NCI-H2196 treated with DMSO at 0.1 percent for 48 hours (cell line): Measurements from ENCODE around the gene SCARB1.

Source experiments
- DNase-seq: peaks from one replicate; lab custom pipeline; 2025; ENCODE audit not compliant: unreplicated experiment; lab: John Stamatoyannopoulos, UW

The SCARB1 gene

DNA sequence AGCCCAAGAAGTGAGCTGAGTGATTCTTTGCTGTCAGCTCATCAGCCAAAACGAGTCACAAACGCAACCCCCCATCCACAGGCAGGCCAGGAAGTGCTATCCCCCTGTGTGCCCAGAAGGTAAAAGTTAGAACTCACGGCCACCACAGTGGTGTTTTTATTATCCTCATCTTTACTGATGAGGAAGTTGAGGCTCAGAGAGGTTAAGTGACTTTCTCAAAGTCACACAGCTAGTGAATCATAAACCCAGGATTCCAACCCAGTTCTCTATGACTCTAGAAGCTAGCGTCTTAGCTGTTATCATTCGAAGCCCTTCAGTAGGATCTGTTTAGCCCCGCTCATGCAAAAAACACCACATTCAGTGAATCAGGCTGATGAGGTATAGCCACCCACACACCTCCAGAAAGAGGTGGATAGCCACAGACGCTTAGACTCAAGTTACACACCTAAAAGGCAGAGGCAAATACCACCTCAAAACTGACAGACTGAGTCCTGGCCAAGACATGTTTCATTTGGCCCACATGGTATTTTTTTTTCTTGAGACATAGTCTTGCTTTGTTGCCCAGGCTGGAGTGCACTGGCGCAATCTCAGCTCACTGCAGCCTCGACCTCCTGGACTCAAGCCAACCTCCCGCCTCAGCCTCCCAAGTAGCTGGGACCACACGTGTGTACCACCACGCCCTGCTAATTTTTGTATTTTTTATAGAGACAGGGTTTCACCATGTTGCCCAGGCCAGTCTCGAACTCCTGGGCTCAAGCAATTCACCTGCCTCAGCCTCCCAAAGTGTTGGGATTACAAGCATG is 100.7 kb downstream of the SCARB1 start:
- DNase-seq = no peak

GRCh38 chr12:124762384-124762783 is 101.3 kb downstream of the SCARB1 start:
- DNase-seq = no peak

- DNase-seq = no peak
These were observed 101.8 kb downstream of the SCARB1 start for GRCh38 chr12:124761871-124762270.

DNA sequence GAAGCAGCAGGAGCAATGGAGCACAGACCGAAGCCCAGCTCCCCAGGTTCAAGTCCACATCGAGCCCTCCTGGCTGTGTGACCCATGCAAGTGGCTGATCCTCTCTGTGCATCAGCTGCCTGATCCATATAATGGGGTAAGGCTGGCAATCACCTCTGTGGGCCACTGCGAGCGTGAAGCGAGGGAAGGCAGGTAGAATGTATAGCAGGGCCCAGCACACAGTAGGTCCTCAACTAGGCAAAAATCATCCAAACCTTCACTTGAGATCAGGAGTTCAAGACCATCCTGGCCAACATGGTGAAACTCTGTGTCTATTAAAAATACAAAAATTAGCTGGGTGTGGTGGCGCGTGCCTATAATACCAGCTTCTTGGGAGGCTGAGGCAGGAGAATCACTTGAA is 102.6 kb downstream of the SCARB1 start:
- DNase-seq = no peak

DNA sequence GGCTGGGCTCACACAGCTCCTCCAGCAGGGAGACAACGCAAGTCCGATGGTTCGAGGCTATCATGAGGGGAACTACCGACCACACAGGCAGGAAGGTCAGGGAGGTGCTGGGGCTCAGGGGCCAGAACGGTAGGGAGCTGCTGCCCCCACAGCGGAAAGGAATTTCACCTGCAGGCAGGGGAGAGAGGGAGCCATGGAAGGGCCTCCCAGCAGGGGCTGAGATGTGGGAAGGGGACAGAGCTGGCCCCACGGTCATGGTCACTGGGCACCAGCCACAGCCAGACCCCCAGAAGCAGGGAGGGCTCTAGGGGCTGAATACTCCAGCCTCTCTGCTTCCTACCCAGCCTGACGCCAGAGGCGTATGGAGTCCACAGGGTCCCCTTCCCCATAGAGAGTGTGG is 103.1 kb downstream of the SCARB1 start:
- no peak for DNase-seq

GRCh38 chr12:124759841-124760503 is 103.7 kb downstream of the SCARB1 start:
- DNase-seq = no peak

- no peak for DNase-seq
These were observed 105.1 kb downstream of the SCARB1 start for GRCh38 chr12:124758266-124759220.

DNA sequence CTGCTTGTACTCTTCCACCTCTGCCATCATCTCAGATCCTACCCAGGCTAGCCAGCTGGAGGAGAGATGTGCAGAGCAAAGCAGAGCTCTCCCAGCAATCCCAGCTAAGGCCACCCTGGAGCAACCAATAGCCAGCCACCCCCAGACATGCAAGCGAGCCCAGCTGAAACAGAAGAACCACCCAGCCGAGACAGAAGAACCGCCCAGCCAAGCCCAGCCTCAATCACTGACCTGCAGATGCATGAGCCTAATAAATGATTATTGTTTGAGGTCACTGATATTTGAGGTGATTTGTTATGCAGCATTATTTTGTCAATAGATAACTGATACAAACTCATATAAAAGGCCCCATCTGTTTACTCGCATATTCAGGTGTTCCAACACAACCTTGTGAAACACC is 106.3 kb downstream of the SCARB1 start:
- DNase-seq = no peak

GRCh38 chr12:124756760-124757159 is 106.9 kb downstream of the SCARB1 start:
- no peak for DNase-seq

DNA sequence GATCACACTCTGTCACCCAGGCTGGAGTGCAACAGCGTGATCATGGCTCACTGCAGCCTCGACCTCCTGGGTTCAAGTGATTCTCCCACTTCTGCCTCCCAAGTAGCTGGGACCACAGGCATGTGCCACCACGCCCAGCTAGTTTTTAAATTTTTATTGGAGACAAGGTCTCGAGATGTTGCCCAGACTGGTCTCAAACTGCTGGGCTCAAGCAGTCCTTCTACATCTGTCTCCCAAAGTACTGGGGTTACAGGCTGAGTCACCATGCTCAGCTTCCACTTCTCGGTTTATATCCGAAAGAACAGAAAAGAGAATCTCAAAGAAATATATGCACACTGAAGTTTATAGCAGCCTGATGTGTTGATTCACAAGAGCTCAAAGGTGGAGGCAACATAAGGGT is 107.5 kb downstream of the SCARB1 start:
- no peak for DNase-seq

DNA sequence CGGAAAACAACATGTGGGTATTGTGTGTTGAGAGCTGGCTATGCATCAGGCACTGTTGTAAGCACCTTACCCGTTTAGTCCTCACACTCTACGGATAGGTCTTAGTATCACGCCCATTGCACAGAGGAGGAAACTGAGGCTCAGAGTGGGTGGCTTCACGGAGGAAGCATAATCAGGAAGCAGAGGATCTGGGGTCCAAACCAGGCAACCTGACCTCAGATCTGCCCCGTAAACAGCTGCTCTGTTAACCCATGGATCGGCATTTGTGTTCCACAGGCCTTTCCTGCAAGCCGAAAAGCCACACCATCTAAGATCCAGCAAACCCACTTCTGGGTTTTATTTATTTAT is 107.9 kb downstream of the SCARB1 start:
- no peak for DNase-seq

- DNase-seq = peak; percentile 89
These were observed 108.5 kb downstream of the SCARB1 start for GRCh38 chr12:124754949-124755800.

DNA sequence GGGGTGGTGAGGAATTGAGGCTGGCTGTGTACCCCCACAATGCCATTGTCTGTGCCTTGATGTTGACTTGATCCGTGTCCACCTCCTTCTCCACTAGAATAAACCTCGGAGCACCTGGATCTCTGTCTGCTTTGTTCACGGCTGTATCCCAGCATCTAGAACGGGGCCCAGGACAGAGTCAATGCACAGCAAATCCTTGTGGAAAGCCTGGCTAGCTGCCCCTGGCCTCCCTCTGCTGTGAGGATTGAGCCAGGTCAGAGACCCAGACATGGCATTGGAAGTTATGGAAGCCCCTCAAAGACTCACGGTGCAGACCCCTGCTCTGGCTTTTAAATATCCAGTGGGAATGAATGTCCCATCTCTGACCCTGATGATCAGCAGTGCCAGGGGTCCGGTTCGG is 109.2 kb downstream of the SCARB1 start:
- no peak for DNase-seq

GRCh38 chr12:124753993-124754392 is 109.7 kb downstream of the SCARB1 start:
- no peak for DNase-seq

- DNase-seq = no peak
These were observed 110.5 kb downstream of the SCARB1 start for GRCh38 chr12:124753228-124753591.

- DNase-seq = peak; percentile 19
These were observed 111.0 kb downstream of the SCARB1 start for GRCh38 chr12:124752437-124753227.

- DNase-seq = no peak
These were observed 111.9 kb downstream of the SCARB1 start for GRCh38 chr12:124751654-124752355.

GRCh38 chr12:124750787-124751471 is 112.7 kb downstream of the SCARB1 start:
- no peak for DNase-seq

DNA sequence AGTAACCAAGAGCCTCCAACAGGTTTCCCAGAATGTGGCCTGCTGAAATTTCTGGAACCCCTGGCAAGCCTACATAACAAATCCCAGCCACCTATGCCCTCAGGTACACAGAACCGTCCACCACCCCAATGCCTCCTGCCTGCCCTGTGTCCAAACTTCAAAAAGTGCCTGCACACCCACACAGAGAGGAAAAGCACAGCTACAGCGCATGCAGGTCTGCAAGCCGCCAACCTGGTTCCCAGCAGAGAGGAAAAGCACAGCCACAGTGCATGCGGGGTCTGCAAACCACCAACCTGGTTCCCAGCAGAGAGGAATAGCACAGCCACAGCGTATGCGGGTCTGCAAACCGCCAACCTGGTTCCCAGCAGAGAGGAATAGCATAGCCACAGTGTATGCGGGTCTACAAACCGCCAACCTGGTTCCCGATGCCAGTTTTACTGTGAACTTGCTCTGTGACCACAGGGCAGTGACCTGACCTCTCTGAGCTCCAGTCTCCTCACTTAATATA is 113.5 kb downstream of the SCARB1 start:
- DNase-seq = no peak
